ENCODE data around the gene BLID.

BLID gene

DNA sequence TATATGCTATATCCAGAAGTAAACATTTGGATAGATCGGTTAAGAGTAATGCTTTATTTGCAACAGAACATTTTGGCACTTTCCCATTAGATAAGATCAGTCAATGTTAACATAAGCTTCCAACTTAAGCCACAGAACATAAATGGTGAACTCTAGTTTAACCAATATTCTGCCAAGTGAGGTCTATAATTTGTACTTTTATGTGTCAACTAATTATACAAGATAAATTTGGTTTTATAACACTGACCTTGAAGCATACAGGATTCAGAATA is 23.5 kb upstream of the BLID start:
- no peak for DNase-seq (ENCODE audit: low spot score)

DNA sequence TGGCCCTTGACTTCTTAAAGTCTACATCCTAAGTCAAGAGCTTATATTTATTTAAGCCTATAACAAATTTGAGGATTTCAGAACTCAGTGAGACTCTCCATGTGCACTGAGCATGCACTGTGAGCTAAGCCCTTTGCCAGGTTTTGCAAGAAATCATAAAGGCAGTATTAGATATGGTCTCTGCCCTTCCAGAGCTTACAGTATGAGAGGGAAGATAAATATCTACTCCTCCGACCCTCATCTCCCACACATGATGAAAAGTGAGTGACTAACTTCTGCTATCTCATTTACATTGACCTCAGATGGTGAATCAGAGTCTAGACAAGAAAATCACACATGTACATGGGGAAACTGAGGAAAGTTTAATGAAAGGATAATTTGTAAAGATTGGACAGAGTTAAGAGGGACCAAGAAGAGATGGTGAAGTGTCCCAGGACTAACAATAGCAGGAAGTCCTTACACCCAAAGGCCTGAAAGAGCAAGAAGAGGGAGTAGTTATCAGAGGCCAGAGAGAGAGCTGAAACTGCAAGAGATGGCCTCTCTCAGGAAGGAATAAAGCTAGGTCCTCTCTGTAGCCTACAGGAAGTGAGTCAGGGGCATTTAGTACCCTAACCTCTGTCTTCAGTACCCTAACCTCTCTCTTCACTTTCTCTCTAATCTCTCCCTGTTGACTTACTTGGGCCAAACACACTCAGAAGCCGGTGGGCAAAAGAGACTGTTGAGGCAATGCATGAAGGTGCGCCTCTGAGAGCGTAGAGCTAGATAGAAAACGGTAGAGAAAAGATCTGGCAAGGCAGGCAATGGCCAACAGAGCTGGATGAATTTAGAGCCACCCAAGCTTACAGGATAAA is 23.0 kb upstream of the BLID start:
- DNase-seq (ENCODE audit: low spot score), result no peak

DNA sequence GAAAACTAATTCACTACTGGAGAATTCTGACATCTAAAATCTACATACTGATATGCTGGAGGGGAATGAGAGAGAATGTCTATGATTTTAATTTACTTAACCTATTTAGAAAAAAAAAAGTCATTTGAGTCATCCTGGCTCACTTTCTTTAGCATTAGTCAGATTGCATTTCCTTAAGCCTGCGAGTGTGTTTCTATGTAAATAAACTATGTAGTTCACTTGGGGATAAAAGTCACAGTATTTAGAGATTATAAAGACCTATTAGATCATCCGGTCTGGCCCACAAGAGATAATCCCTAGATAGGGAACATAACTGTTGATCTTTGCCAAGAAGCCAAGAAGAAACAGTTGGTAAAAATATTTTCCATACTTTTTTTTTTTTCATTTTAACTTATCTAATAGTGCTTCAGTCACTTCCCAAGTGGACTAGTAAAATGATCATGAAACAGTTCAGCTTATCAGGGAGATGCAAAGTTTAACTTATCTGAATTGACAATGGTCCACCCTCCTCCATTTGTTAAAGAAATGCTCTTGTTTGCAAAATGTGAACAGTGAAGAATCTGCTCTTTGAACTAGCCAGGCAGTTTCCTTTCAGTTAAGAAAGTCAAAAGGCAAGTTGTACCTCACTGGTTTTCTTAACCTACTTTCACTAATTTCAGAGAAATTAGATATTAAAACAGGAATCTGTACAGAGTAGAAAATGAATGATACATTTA is 21.2 kb upstream of the BLID start:
- DNase-seq (ENCODE audit: low spot score), result no peak

DNA sequence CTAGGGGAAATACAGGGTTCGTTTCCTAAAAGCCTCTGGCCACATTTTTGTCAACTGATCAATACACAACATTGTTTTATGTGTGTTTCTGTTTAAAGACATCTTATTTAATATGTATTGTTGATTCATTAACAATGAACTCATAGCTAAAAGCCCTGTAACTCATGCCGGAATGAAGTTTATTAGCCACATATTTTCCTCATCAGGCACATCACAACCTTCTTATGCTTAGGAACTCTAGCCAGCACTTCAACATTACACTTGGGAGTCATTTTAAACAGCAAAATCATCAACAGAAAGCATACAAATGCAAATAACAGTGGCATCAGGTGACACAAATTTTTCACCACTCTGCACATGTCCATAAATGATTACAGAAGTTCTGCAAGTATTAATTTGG is 15.1 kb upstream of the BLID start:
- DNase-seq (ENCODE audit: low spot score), result no peak

DNA sequence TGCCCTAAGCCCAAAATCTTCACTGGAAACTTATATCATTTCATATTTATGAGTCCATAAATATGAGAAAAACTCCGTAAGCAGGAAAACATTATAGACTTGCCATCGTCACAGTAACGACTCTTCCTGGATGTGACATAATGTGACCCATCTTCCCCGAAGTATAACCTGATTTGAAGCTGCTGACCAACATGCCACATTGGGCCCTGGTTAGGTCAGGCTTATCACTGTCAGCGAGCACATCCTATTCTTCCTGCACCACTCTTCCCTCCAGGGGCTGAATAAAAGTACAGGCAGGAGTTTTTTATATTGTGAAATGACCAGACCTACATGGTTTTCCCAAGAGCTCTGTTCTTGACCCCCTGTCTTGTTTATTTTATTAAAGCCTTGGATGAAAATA is 12.1 kb upstream of the BLID start:
- no peak for DNase-seq (ENCODE audit: low spot score)

DNA sequence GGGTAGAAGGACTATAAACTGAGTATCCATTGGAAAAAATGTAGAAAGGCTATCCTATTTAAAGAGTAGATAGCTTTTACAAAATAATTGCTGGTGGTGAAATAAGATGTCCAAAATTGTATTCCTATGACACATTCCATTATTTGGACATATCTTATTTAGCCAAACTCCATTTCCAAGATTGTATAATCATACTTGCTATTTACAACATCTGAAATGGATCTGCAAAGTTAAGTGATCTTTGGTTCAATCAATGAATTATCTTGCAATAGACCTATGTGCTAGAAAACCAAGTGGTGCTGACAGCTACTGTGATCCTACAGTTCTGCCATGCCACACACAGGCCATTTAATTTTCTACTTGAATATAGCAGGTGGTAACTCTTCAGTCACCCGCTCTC is 11.0 kb upstream of the BLID start:
- no peak for DNase-seq (ENCODE audit: low spot score)

DNA sequence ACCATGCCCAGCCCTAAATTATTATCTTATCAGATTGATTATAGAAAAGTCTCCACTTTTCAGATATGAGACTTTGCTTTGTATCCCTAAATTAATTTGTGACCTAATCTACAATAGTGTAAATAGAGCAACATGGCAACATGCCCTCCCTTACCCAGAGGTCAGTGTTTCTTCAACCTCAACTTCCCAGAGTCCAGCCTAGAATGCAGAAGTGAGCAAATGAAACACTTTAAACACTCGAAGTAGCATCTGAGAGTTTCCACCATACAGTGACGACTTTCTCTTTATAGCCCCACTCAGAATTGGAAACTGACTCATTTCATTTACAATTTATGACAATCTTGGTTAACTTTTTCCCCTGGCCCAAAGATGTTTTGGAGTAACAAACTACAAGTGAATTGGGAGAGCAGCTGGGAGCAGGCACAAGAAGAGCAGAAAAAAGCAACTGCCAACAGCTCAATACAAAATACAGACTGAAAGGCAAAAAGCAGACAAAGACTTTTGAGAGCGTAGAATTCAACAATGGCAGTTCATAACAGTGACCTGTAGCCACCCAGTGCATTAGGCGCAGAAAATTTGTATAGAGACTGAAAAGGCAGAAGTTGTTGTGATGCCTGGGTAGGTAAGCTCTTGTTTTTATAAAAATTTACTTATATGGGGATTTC is 10.1 kb upstream of the BLID start:
- no peak for DNase-seq (ENCODE audit: low spot score)

DNA sequence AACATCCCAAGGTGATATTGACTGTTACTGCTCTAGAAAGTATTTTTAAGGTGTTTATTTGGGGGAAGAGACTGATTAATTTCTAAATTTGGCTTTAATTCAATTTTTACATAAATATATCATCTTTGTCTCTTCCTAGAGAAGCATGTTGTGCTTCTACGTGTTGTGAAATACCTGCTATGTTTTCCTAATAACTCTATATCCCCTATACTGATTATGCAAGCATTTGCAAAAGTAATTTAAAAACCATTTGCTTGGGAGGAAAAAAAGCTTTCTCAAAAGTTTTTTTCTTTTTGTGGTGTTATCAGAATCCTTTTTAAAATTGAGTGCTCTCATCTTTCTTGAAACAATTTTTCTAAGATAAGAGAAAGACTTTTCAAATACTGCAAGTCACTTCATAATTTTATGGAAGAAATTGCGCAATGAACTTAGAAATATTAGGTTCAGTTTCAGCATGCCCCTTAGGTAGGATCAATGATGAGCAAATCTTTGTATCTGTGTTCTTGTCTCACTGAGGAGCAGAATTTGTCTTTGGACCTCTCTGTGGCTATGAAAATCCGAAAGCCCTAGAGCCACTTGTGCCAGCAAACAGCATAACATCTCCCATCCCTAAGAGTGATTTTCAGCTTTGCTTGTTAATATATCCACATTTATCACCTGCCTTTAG is 7.4 kb upstream of the BLID start:
- DNase-seq (ENCODE audit: low spot score), result no peak

DNA sequence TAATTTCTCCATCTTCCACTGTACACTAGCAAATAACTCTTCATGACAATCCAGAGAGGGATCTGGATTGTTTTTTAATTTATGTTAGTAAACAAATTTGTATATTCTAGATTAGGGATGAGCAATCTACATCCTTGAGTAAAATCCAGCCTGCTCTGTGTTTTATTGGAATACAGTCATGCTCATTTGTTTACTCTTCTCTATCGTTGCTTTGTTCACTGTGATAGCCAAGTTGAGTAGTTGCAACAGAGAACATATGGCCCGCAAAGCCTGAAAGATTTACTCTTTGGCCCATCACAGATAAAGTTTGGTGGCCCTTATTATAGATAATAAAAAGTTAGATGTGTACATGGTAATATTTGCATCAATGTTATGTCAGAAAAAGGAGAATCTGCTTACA is 6.2 kb upstream of the BLID start:
- no peak for DNase-seq (ENCODE audit: low spot score)

DNA sequence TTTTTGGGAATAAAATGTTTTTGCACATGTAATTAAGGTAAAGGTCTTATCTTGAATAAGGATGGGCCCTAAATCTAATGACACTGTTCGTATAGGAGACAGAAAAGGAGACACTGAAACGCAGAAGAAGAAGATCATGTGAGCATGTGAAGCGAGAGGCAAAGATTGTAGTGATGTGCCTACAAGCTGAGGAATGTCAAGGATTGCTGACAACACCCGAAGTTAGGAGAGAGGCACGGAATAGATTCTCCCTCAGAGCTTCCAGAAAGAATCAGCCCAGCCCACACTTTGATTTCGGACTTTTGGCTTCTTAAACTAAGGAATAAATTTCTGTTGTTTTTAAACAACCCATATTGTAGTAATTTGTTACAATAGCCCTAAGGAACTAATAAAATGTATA is 4.1 kb upstream of the BLID start:
- DNase-seq (ENCODE audit: low spot score), result no peak

DNA sequence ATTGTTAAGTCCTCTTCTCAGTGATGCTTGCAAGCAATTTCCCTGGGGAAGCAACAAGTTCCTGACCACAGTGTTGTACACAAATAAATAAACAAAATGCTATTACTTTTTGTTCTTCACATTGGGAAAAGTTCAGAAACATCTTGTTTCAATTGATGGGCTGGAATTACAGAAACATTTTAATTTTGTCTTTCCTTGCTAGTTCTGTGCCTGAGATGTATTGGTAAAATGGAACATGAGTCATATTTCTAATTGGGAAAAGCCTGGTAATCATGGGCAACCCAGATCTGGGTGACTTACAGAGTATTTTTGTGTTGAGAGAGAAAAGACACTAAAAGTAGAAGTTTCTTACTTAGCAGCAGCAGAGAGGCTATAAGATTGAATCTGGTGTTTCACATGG is 576 bp upstream of the BLID start:
- no peak for DNase-seq (ENCODE audit: low spot score)

DNA sequence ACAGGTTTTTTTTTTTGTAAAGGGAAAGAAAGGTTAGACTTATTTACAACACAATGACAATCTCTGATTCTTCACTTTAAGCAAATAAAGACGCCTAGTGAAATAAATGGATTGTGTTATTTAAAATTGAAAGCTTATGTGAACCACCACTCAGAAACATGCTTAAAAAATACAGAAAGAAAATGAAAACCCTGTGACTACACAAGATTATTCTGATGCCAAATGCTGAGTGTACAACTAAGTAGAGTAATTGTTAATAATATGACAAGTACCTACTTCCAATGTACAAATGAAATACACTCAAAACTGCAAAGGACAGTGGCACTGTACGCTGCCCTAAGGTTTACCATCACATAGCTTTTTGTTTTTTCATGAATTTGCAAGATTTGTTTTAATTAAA is 1.0 kb downstream of the BLID start:
- DNase-seq (ENCODE audit: low spot score), result no peak

DNA sequence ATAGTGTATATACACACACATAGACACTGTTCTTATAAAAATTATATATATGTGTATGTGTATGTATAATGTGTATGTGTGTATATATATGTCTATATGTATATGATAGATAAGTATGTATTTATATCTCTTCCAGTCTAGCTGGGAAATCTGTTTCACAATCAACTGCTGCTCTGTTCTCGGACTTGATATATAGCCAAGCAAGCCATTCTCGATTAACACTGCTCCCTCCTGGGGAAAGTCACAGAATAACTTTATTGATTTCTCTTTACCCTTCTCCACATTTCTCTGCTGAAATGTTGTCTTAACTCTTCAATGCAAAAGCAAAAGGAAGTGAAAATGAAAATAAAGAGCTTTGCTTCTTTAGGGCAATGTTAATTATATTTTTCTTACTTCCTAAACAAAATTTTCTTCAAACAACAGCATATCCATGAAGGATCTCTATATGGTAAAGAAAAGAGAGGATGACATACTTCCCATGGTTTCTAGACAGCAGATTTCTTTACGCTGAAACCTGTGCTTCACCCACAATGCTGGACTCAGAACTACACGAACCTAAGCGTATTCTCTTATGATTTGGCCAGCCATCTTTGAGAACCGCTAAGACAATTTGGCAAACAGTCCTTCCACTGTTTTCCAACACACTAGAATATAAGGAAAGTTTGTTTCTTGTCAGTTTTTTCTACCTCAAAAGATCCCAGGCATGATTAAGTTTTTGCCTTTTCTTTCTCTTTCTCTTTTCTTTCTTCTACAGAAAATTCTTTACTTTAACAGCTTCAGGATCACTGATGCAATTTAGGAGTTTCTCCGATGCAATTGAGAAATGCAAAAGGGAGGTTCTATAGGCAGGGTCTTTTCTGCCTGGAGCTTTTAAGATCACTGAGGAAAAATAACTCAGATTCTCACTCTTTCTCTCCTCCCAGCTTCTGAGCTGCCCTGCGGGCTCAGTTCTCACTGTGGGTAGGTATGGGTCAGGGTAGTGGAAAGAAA is 1.9 kb downstream of the BLID start:
- DNase-seq (ENCODE audit: low spot score), result no peak

DNA sequence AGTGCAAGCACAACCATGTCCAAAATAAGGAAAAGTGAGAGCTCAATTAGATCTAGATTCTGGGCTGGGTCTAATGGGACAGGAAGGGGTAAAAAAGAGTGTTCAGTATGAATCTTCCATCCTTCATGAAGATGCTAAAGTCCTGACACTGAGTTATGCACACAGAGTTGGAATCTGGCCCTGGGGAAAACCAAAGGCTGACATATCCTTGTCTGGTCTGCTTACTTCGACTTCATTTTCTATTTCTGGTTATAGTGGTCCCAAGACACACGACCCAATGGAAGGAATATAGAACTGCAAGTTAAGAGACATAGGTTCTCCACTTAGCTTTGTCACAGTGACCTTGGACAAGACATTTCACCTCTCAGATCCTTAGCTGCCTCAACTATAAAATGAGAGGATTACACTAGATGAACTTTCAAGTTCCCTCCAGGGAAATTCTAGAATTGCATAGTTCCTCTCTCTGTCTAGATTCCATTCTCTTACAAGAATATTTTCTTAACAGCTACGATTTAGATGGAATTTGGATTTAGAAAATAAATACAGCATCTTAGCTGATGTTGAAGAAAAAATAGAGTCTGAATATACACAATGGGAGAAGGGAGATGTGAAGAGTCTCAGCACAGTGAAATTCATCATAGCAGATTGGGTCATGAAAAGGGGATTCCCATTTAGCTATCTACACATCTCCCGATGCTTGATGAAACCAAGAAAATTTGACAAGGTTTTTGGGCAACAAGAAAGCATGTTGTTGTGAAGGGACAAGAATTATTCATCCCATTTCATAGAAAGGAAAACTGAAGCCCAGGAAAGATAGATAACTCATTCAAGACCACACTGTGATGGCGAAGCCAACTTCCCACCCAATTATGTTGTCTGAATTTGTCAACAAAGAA is 3.3 kb downstream of the BLID start:
- DNase-seq (ENCODE audit: low spot score), result no peak

DNA sequence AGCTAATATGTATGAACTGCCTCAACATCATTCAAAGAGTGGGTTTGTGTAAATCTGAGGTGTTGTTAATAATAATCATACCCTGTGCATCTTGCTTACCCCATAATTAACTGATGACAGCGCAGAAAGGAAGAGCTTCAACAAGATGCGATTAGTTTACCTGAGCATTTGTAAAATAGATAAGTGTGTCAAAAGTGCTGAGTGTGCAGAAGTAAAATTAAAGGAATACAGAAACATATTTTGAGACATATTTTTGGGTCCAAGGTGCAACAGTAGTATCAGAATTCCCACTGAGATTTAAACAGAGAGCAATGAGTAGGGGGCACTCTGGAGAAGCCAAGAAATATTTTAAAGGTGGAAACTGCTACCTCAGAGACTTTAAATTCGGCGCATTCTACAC is 6.1 kb downstream of the BLID start:
- no peak for DNase-seq (ENCODE audit: low spot score)

DNA sequence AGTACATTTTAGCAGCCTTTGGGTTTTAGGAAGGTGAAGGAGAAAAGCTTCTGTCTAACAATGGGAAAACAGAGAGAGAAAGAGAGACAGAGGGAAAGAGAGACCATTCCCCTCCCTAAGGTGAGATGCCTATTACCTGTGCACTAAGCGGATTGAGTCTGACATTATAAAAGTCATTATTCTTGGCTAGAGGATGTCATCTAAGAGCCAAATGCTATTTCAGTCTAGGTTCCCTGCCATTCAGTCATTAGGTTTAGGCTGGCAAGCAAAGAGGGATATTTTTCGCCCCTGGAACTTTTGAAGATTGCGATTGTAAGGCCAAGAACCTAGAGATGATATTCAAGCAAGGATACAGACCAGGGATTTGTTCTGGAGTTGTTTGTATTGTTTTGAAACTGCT is 7.2 kb downstream of the BLID start:
- DNase-seq (ENCODE audit: low spot score), result no peak

DNA sequence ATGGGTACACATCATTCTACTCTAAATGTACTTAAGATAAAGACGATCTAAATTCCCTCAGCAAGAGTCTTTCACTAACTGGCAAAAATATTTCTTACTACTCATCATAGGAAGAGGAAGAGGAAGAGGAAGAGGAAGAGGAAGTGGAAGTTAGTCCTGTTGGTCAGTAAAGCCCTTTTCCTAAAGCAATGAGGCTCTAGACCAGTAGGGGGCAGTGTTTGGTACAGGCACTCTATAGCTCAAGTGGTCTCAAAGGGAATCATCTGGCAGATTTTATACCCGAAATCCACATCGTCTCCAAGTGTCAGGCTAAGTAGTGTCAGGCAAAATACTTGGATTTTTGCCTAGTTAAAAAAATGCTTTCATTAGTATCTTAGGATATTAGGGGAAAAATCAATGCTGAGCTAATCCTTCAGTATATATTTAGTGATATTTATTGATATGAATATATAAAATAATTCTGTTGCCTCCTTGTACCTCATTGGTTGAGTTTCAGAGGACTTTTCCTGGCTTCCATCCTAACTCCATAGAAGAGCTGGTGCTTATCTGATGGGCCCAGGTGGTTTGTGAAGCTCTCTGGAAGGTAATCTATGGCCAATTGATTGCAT is 7.7 kb downstream of the BLID start:
- DNase-seq (ENCODE audit: low spot score), result peak; percentile 5

DNA sequence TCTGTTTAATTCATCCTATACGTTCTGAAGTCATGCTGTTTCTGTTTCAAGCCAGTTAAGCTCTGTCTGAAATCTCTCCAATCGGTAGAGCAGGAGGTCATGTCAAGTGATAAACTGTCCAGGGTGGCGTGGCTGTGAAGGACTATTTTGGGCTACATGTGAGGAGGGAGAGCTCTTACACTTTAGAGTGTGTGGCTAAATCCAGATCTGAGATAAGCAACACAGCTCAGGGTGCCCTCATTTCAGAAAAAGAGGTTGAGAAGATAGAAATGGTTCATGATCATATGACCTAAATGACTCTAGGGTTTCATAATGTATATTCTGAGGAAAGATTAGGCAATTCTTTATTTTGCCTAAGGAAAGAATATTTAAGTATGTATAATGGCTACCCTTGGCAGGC is 8.4 kb downstream of the BLID start:
- no peak for DNase-seq (ENCODE audit: low spot score)

DNA sequence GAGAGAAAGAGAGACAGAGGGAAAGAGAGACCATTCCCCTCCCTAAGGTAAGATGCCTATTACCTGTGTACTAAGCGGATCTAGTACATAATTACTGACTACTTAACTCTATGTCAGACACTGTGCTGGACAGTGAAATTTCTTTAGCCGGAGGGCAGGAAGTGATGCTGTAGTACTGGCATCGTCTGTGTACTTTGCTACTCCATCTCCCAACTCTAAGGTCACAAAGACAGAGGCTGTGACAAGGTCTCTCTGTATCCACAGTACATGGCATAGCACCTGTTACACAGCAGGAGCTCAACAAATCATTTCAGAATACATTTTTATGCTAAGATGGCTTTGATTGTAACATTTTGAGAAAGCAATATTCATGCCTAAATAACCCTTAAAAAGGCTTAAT is 9.0 kb downstream of the BLID start:
- DNase-seq (ENCODE audit: low spot score), result no peak

DNA sequence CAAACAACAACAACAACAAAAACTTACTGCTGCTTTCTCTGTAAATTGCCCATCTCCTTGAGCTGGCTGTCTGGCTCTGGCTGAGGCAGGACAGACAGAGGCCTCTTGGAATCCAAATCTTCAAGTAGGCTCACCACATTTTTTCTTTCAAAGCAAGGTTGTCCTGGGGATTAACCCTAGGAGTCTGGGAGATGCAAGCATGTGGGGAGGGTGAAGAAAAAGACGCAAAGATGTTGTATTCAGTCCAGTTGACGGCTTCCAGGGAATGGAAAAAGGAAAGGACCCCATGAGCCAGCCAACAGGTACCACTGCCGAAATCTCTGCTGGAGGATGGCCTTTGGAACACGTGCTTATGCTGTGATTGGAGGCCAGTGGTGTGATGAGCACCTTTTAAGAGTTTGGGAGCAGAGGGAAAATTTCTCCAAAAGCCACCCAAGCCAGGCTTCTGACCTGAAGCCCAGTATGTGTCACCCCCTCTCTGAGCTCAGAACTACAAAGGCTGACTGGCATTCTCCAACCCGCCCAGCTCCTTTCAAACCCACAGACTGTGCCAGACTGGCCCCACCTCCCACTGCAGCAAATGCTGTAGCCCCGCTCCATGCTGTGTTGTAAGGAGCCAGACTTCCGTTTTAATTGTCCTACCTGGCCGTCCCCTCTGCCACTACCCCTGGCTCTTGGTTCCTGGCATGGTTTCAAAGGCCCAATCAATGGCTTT is 10.8 kb downstream of the BLID start:
- no peak for DNase-seq (ENCODE audit: low spot score)

All from germinal center (tissue), 1 donor.